HFFc6 (cell line): ENCODE measurements around the gene CHTF8. TPM values are rescaled to one million over a fixed set of nuclear protein-coding genes. Genes with fewer than 3 reads are reported as not detected.

Experiments used
- DNase-seq: peaks from one replicate; pipeline ENCODE4 v3.0.0-alpha.2; 2018
- H3K27ac Mint-ChIP-seq: 2 replicates; pipeline ENCODE4 v1.8.0; 2020; ENCODE audit warnings: mild to moderate bottlenecking, mixed read lengths
- H3K27me3 Mint-ChIP-seq: 2 replicates; pipeline ENCODE4 v1.8.0; 2021; ENCODE audit warnings: mild to moderate bottlenecking, moderate library complexity, mixed read lengths; ENCODE audit not compliant: insufficient read depth
- H3K36me3 Mint-ChIP-seq: 2 replicates; pipeline ENCODE4 v1.8.0; 2021; ENCODE audit warnings: low read depth, mixed read lengths
- H3K4me1 Mint-ChIP-seq: 2 replicates; pipeline ENCODE4 v1.8.0; 2020; ENCODE audit warnings: low read depth, mixed read lengths
- H3K4me3 Mint-ChIP-seq: 2 replicates; pipeline ENCODE4 v1.8.0; 2020; ENCODE audit warnings: mild to moderate bottlenecking, moderate library complexity, mixed read lengths
- H3K9me3 Mint-ChIP-seq: 2 replicates; pipeline ENCODE4 v1.8.0; 2020; ENCODE audit warnings: mild to moderate bottlenecking, mixed read lengths
- CTCF ChIP-seq: fragments of 200-600 bp; sonication (generic); IDR thresholded peaks from 2 replicates; pipeline ENCODE4 v1.5.0; 2021; ENCODE audit warnings: antibody characterized with exemption, mild to moderate bottlenecking
- total RNA-seq, 6 experiments: library from RNA; stranded (reverse); fragmentation: NEBNext Ultra II Directional; extraction: Animal tissue kit (Norgen Biotek cat#: 25700); gene quantifications; 2 replicates in 1 of 6; 3 replicates in 5 of 6; pipeline ENCODE4 v1.2.3, GENCODE V29; 2021

Gene CHTF8
- total RNA-seq, 6 experiments from 2014 or later, result 103 to 149 (median 125) TPM

DNA sequence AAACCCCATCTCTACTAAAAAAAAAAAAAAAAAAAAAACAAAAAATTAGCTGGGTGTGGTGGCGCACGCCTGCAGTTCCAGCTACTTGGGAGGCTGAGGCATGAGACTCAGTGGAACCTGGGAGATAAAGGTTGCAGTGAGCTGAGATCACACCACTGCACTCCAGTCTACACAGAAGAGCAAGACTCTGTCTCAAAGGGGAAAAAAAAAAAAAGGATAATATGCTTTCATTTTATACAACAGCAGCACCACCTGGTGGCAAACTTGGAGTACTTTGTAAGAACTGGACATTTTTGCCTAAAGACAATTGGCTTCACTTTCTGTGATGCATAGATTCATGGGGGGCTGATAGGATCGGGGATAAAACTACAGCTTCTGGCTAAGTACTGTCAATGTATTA is 8.5 kb downstream of the CHTF8 start:
- TF ChIP-seq CTCF, result peak; percentile 90
- Mint-ChIP-seq H3K9me3 (no peaks in the 10 kb centered on the region), H3K4me1 (peaks cover 22% of the 10 kb centered on the region), H3K4me3 (no peak overlapping the region), H3K36me3 (peaks cover 5% of the 10 kb centered on the region), H3K27ac (peak overlapping the region; percentile 61), H3K27me3 (no peaks in the 10 kb centered on the region; the same call in 1 of the 2 replicates)
- peak; percentile 62 for DNase-seq

DNA sequence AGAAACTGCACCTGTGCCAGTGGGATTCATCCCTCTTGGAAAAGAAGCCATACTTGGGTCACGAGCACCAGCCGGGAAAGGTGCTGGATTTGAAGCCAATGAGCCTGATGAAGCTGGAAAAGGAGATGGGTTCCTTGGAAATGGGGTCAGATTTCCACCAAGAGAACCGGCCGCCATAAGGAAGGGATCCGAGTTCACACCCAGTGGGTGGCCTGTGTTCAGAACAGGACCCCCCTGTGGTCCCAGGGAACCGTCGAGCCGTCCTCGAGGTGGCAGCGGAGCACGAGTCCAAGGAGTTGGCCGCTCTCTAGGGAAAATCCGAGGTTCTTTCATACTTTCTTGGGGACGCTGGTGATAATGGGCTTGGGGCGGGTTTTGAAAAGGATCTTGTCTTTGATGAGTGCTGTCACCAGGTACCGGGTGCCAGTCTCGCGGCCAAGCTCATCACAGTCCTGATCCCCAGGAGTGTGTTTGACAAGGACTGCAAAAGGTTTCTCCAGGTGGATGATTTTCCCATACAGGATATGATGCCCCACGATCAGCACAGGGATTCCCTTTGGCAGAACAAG is 12.2 kb downstream of the CHTF8 start:
- TF ChIP-seq CTCF, result no peak
- DNase-seq, result no peak
- H3K27me3 Mint-ChIP-seq, result no peaks in the 10 kb centered on the region; the same call in 1 of the 2 replicates
- H3K27ac Mint-ChIP-seq, result no peak overlapping the region
- no peaks in the 10 kb centered on the region for H3K9me3 Mint-ChIP-seq
- no peak overlapping the region for H3K4me3 Mint-ChIP-seq
- H3K36me3 Mint-ChIP-seq, result peaks cover 9% of the 10 kb centered on the region
- H3K4me1 Mint-ChIP-seq, result peaks cover 6% of the 10 kb centered on the region

GRCh38 chr16:69119536-69119935 is 12.9 kb downstream of the CHTF8 start:
- no peak for DNase-seq
- Mint-ChIP-seq H3K9me3 (no peaks in the 10 kb centered on the region), H3K4me1 (peaks cover 6% of the 10 kb centered on the region), H3K4me3 (no peak overlapping the region), H3K27ac (no peak overlapping the region), H3K36me3 (peaks cover 15% of the 10 kb centered on the region), H3K27me3 (peaks cover 2% of the 10 kb centered on the region; the same call in 1 of the 2 replicates)
- no peak for TF ChIP-seq CTCF

DNA sequence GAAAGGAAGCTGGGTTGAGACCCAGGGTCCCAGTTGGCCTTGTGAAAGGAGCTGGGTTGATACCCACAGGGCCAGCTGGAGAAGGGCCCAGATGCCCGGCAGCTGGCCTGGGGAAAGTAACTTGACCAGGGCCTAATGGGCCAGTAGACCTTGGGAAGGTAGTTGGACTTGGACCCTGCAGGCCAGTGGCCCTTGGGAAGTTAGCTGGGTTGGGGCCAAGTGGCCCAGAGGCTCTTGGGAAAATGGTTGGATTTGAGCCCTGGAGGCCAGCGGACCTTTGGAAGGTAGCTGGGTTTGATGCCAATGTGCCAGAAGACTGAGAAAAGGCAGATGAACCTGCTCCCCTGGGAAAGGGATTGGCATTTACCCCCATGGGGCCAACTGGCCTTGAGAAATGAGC is 13.4 kb downstream of the CHTF8 start:
- Mint-ChIP-seq H3K27ac (no peak overlapping the region), H3K4me1 (peaks cover 2% of the 10 kb centered on the region), H3K27me3 (peaks cover 2% of the 10 kb centered on the region; the same call in 1 of the 2 replicates), H3K36me3 (peaks cover 16% of the 10 kb centered on the region), H3K9me3 (no peaks in the 10 kb centered on the region), H3K4me3 (no peak overlapping the region)
- no peak for TF ChIP-seq CTCF
- DNase-seq, result no peak

- no peak for DNase-seq
- H3K27ac Mint-ChIP-seq, result no peak overlapping the region
- H3K36me3 Mint-ChIP-seq, result peaks cover 16% of the 10 kb centered on the region
- H3K27me3 Mint-ChIP-seq, result peaks cover 2% of the 10 kb centered on the region; the same call in 1 of the 2 replicates
- no peaks in the 10 kb centered on the region for H3K9me3 Mint-ChIP-seq
- no peak overlapping the region for H3K4me3 Mint-ChIP-seq
- no peaks in the 10 kb centered on the region for H3K4me1 Mint-ChIP-seq
- no peak for TF ChIP-seq CTCF
Observed at GRCh38 chr16:69118468-69118867, 13.9 kb downstream of the CHTF8 start.
